Purkinje cell (primary cell): ENCODE data around the gene KRT23. TPM values are rescaled to one million over a fixed set of nuclear protein-coding genes. Genes with fewer than 3 reads are reported as not detected.

Experiments
- polyA plus RNA-seq: library from polyadenylated mRNA; unstranded; fragments of >200 nt; fragmentation: Nextera tagmentation; gene quantifications from 2 replicates; pipeline ENCODE4 v1.2.1, GENCODE V29; 2014

KRT23 gene, protein sequence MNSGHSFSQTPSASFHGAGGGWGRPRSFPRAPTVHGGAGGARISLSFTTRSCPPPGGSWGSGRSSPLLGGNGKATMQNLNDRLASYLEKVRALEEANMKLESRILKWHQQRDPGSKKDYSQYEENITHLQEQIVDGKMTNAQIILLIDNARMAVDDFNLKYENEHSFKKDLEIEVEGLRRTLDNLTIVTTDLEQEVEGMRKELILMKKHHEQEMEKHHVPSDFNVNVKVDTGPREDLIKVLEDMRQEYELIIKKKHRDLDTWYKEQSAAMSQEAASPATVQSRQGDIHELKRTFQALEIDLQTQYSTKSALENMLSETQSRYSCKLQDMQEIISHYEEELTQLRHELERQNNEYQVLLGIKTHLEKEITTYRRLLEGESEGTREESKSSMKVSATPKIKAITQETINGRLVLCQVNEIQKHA
- polyA plus RNA-seq = 0.60 TPM in 1 of 2 replicates, not detected in the other

DNA sequence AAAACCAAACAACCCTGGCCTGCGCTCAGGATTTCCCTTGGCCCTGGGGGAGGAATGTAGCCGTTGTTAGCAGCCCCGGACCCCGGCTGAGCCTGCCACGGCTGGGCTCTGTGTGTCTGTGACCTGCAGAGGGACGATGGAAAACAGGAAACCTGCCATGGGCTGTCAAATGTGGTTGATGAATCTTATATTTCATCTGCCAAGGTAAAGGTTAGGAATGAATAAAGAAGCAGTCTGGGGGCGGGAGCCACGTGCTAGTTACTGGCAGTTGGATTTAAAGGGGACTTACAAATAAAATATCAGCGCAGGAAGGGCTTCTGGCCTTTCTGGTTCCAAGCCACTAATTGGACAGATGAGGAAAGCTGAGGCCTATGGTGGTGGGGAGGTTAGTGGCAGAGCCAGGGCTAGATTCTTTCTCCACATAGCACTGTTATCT lies at the start of gene KRT23:
TSS of gene KRT23 (minus strand) at position 263 of the 436 bp plus-strand sequence. CDS start 1,043 bp downstream, outside the sequence.

DNA sequence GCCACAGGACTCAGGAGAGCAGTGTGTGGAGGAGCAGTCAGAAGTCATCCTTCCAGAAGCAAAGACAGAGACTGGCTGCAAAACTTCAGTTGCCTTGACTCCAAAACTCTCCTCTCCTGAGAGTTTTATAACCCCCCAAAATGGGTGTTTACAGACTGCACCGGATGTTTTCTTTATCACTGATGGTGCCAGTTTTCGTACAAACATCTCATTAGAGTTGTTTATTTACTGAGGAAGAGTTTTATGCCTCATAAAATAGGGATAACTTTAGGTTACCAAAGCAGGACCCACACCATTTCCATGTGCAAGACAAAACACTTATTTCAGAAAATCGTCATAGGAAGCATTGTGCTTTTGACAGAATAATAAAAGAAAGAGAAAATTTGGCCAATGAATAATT lies 46.8 kb upstream of the KRT23 start, which contains the start of gene KRT40:
TSS of gene KRT40 (minus strand) at position 101 of the 400 bp plus-strand sequence. CDS start at position 48, 53 bp downstream.

DNA sequence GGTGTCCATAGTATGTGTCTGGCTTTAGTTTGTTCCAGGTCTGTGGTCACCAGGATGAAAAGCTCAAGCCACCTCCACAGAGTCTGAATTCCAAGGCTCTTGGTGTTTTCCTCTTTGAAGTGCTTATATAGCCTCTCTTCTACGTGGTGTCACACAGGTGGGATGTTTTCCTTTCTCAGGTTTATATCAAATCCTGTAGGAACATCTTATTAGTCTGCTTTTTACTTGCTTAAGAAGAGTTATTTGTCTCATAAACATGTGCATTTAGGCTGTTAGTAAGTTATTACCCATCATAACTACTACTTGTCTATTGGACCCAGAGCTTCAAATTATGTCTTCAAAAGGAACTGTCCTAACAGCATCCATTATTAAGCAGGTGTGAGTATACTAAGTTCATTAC lies 29.4 kb upstream of the KRT23 start, which contains the start of gene KRT39:
TSS of gene KRT39 (minus strand) at position 101 of the 400 bp plus-strand sequence. CDS start at position 9, 92 bp downstream.

DNA sequence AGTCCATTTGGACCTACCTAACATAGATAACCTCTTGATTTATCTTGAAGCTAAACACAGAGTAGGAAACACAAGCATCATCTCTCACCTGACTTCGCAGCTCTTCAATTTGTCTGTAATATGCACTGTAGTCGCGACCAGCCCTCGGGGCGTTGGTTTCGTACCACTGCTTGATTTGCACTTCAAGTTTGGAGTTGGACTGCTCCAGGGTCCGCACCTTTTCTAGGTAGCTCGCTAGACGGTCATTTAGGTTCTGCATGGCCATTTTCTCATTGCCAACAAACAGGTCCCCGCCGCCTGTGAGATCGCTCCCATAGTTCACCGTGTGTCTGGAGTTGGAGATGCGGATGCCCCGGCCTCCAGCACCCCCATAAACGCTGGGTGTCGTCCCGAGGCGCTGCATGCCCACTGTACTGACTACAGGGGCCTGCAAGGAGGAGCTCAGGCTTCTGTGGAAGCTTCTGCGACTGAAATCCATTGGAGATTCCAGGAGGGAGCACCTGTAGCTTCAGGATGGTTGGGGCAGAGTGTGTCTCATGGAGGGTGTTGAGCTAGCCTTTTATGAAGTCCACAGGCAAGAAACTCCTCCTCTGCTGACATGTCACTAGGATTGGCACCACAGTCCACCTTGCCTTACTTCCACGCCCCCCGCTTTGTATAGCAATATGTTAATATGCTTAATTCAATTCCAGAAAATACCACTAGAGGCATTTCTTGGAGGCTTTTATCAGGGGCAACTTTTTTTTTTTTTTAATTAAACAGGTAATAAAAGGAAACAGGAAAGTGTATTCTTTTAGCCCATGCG lies 52.5 kb downstream of the KRT23 start, which contains the start of gene KRT20:
TSS of gene KRT20 (minus strand) at position 535 of the 805 bp plus-strand sequence. CDS start at position 478, 57 bp downstream.

Other genes starting within 250 kb of the KRT23 start
- gene KRT24, start 233.9 kb downstream of the KRT23 start, polyA plus RNA-seq = 0.85 TPM in 1 of 2 replicates, not detected in the other
- gene KRT25, start 182.3 kb downstream of the KRT23 start, polyA plus RNA-seq = 0.52 and 3.2 TPM in 2 replicates
- gene KRT26, start 165.4 kb downstream of the KRT23 start, polyA plus RNA-seq = not detected in 2 replicates
- not detected in 2 replicates for gene KRT27, start 155.1 kb downstream of the KRT23 start, polyA plus RNA-seq
- gene KRT28, start 137.7 kb downstream of the KRT23 start, polyA plus RNA-seq = not detected in 2 replicates
- 45.5 and 59.0 TPM in 2 replicates for gene KRT10, start 115.0 kb downstream of the KRT23 start, polyA plus RNA-seq
- gene KRT12, start 70.4 kb downstream of the KRT23 start, polyA plus RNA-seq = not detected in 2 replicates
- gene KRT20, start 52.4 kb downstream of the KRT23 start, polyA plus RNA-seq = not detected in 2 replicates
- gene KRT39, start 29.3 kb upstream of the KRT23 start, polyA plus RNA-seq = not detected in 2 replicates
- gene KRT40, start 46.7 kb upstream of the KRT23 start, polyA plus RNA-seq = not detected in 2 replicates
- gene KRTAP3-3, start 56.5 kb upstream of the KRT23 start, polyA plus RNA-seq = not detected in 2 replicates
- not detected in 2 replicates for gene KRTAP3-2, start 62.3 kb upstream of the KRT23 start, polyA plus RNA-seq
- gene KRTAP3-1, start 71.5 kb upstream of the KRT23 start, polyA plus RNA-seq = not detected in 2 replicates
- gene KRTAP1-5, start 89.6 kb upstream of the KRT23 start, polyA plus RNA-seq = not detected in 2 replicates
- gene KRTAP1-4, start 92.5 kb upstream of the KRT23 start, polyA plus RNA-seq = not detected in 2 replicates
- gene KRTAP1-3, start 97.2 kb upstream of the KRT23 start, polyA plus RNA-seq = not detected in 2 replicates
- 0.28 TPM in 1 of 2 replicates, not detected in the other for gene KRTAP1-1, start 103.8 kb upstream of the KRT23 start, polyA plus RNA-seq
- gene KRTAP2-1, start 109.7 kb upstream of the KRT23 start, polyA plus RNA-seq = not detected in 2 replicates
- gene KRTAP2-2, start 117.6 kb upstream of the KRT23 start, polyA plus RNA-seq = not detected in 2 replicates
- not detected in 2 replicates for gene KRTAP2-3, start 122.5 kb upstream of the KRT23 start, polyA plus RNA-seq
- not detected in 2 replicates for gene KRTAP2-4, start 128.2 kb upstream of the KRT23 start, polyA plus RNA-seq
- gene KRTAP4-7, start 146.5 kb upstream of the KRT23 start, polyA plus RNA-seq = not detected in 2 replicates
- not detected in 2 replicates for gene KRTAP4-8, start 160.5 kb upstream of the KRT23 start, polyA plus RNA-seq
- gene KRTAP4-16, start 164.6 kb upstream of the KRT23 start, polyA plus RNA-seq = not detected in 2 replicates
- not detected in 2 replicates for gene KRTAP4-9, start 167.7 kb upstream of the KRT23 start, polyA plus RNA-seq
- gene KRTAP4-11, start 180.7 kb upstream of the KRT23 start, polyA plus RNA-seq = not detected in 2 replicates
- gene KRTAP4-12, start 186.5 kb upstream of the KRT23 start, polyA plus RNA-seq = not detected in 2 replicates
- gene KRTAP4-6, start 202.9 kb upstream of the KRT23 start, polyA plus RNA-seq = not detected in 2 replicates
- not detected in 2 replicates for gene KRTAP4-5, start 212.2 kb upstream of the KRT23 start, polyA plus RNA-seq
- gene KRTAP4-4, start 223.1 kb upstream of the KRT23 start, polyA plus RNA-seq = not detected in 2 replicates
- not detected in 2 replicates for gene KRTAP4-3, start 230.6 kb upstream of the KRT23 start, polyA plus RNA-seq
- not detected in 2 replicates for gene KRTAP4-2, start 240.6 kb upstream of the KRT23 start, polyA plus RNA-seq
- gene KRTAP4-1, start 247.3 kb upstream of the KRT23 start, polyA plus RNA-seq = not detected in 2 replicates